GM12892 (cell line): ENCODE measurements around the gene OSBPL5.

Source experiments
- POLR2A ChIP-seq: IDR thresholded peaks from 2 replicates; pipeline ENCODE4 v1.6.1; 2011; ENCODE audit warnings: low read depth, low read length, control low read depth
- POLR2AphosphoS5 ChIP-seq: IDR thresholded peaks from 2 replicates; pipeline ENCODE4 v1.6.1; 2011; ENCODE audit warnings: low read depth, low read length, control low read depth
- TAF1 ChIP-seq: IDR thresholded peaks from 2 replicates; pipeline ENCODE4 v1.6.1; 2011; ENCODE audit warnings: low read depth, mild to moderate bottlenecking, control low read depth, low read length, borderline replicate concordance

DNA sequence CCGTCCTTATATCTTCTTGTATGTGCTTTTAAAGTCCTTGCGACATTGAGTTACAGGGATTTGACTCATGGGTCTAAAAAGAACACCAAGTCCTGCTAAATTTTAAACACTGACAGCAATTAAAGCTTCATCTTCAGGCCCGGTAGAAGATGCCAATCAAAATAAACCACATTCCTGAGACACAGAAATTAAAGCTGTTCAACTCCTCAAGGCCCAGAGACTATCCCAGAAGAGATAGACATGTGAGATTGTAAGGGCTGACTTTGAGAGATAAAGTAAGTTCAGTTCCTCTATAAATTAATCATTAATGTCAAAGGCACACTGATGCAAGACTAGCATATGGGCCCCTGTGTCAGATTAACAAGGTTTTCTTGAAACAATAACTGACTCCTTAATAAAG, 49.8 kb downstream of the OSBPL5 start:
- TF ChIP-seq POLR2AphosphoS5 (no peak), POLR2A (no peak), TAF1 (no peak)
